WTC11 (cell line): ENCODE data around the gene ACTN1. TPM values are rescaled to one million over a fixed set of nuclear protein-coding genes. Genes with fewer than 3 reads are reported as not detected.

ENCODE experiments used
- ATAC-seq: fragments of 200-7000 bp; cut with Tn5 transposase; 2 replicates; pipeline ENCODE4 v1.10.0; 2021; ENCODE audit warnings: mild to moderate bottlenecking, moderate library complexity
- CTCF ChIA-PET: fragments of 300-600 bp; sonication (Branson Sonifier 250); formaldehyde crosslinking; loops from one replicate; lab custom pipeline; 2021; ENCODE audit warnings: antibody characterized with exemption; lab: Charles Lee
- POLR2A ChIA-PET: fragments of 350-600 bp; sonication (Branson Sonifier 250); formaldehyde crosslinking; loops from one replicate; lab custom pipeline; 2021; ENCODE audit warnings: antibody characterized with exemption; lab: Charles Lee
- DNase-seq: peaks from one replicate; pipeline ENCODE4 v3.0.0; 2021; ENCODE audit warnings: low spot score
- H3K27ac Mint-ChIP-seq: 2 replicates; pipeline ENCODE4 v1.8.0; 2021; ENCODE audit warnings: mixed read lengths
- H3K27me3 Mint-ChIP-seq: 2 replicates; pipeline ENCODE4 v1.8.0; 2021; ENCODE audit warnings: low read depth, mild to moderate bottlenecking, moderate library complexity, mixed read lengths
- H3K36me3 Mint-ChIP-seq: 2 replicates; pipeline ENCODE4 v1.8.0; 2021; ENCODE audit warnings: mixed read lengths
- H3K4me1 Mint-ChIP-seq: 2 replicates; pipeline ENCODE4 v1.8.0; 2022; ENCODE audit warnings: mixed read lengths
- H3K4me3 Mint-ChIP-seq: 2 replicates; pipeline ENCODE4 v1.8.0; 2021; ENCODE audit warnings: mild to moderate bottlenecking, moderate library complexity, mixed read lengths
- H3K9me3 Mint-ChIP-seq: 2 replicates; pipeline ENCODE4 v1.8.0; 2021; ENCODE audit warnings: mixed read lengths
- CREM ChIP-seq: sonication (generic); formaldehyde crosslinking; IDR thresholded peaks from 2 replicates; pipeline ENCODE4 v1.8.1; 2022; ENCODE audit warnings: mild to moderate bottlenecking, missing genetic modification reagents, moderate library complexity
- ETV6 ChIP-seq: sonication (generic); formaldehyde crosslinking; IDR thresholded peaks from 2 replicates; pipeline ENCODE4 v1.8.1; 2022; ENCODE audit warnings: mild to moderate bottlenecking, missing genetic modification reagents
- GABPB1 ChIP-seq: sonication (generic); formaldehyde crosslinking; IDR thresholded peaks from 2 replicates; pipeline ENCODE4 v1.8.1; 2023; ENCODE audit warnings: mild to moderate bottlenecking, missing genetic modification reagents
- GTF2I ChIP-seq: fragments of 250-450 bp; sonication (Bioruptor Pico); conservative IDR thresholded peaks from 2 replicates; pipeline ENCODE4 v1.4.0; 2021; ENCODE audit warnings: mild to moderate bottlenecking
- PRRX2 ChIP-seq: fragments of 250-450 bp; sonication (Bioruptor Pico); IDR thresholded peaks from 2 replicates; pipeline ENCODE4 v1.8.0; 2021; ENCODE audit warnings: mild to moderate bottlenecking
- TP53 ChIP-seq: sonication (generic); formaldehyde crosslinking; IDR thresholded peaks from 2 replicates; pipeline ENCODE4 v1.8.1; 2023; ENCODE audit warnings: mild to moderate bottlenecking, missing genetic modification reagents
- ZNF263 ChIP-seq: sonication (generic); formaldehyde crosslinking; IDR thresholded peaks from 2 replicates; pipeline ENCODE4 v1.8.1; 2022; ENCODE audit warnings: low read depth, mild to moderate bottlenecking, moderate library complexity, missing genetic modification reagents
- ZNF423 ChIP-seq: fragments of 250-450 bp; sonication (Bioruptor Pico); IDR thresholded peaks from 2 replicates; pipeline ENCODE4 v2.1.2; 2022; ENCODE audit warnings: mild to moderate bottlenecking, moderate library complexity
- total RNA-seq: library from RNA; stranded (reverse); gene quantifications from 3 replicates; pipeline ENCODE4 v1.2.3, GENCODE V29; 2021
- TF ChIP-seq, protein P1 (sequence below): fragments of 250-450 bp; sonication (Bioruptor Pico); IDR thresholded peaks from 2 replicates; pipeline ENCODE4 v1.9.0; 2021; ENCODE audit warnings: mild to moderate bottlenecking
- TF ChIP-seq, protein P2 (sequence below): sonication (generic); formaldehyde crosslinking; IDR thresholded peaks from 2 replicates; pipeline ENCODE4 v1.8.0; 2022; ENCODE audit warnings: mild to moderate bottlenecking, missing genetic modification reagents
- TF ChIP-seq, protein P3 (sequence below): sonication (generic); formaldehyde crosslinking; IDR thresholded peaks from 2 replicates; pipeline ENCODE4 v1.8.1; 2023; ENCODE audit warnings: mild to moderate bottlenecking, missing genetic modification reagents
- TF ChIP-seq, protein P4 (sequence below): fragments of 250-450 bp; sonication (Bioruptor Pico); IDR thresholded peaks from 2 replicates; pipeline ENCODE4 v2.1.2; 2022; ENCODE audit warnings: mild to moderate bottlenecking, moderate library complexity
- TF ChIP-seq, protein P5 (sequence below): fragments of 250-450 bp; sonication (Bioruptor Pico); IDR thresholded peaks from 2 replicates; pipeline ENCODE4 v1.9.0; 2021; ENCODE audit warnings: moderate library complexity, mild to moderate bottlenecking, inconsistent platforms, borderline replicate concordance
- TF ChIP-seq, protein P6 (sequence below): sonication (generic); formaldehyde crosslinking; IDR thresholded peaks from 2 replicates; pipeline ENCODE4 v1.8.1; 2022; ENCODE audit warnings: mild to moderate bottlenecking, moderate library complexity, missing genetic modification reagents
- TF ChIP-seq, protein P7 (sequence below): sonication (generic); formaldehyde crosslinking; IDR thresholded peaks from 2 replicates; pipeline ENCODE4 v1.8.1; 2022; ENCODE audit warnings: low read depth, missing genetic modification reagents, borderline replicate concordance
- TF ChIP-seq, protein P8 (sequence below): sonication (generic); formaldehyde crosslinking; IDR thresholded peaks from 2 replicates; pipeline ENCODE4 v1.8.0; 2023; ENCODE audit warnings: mild to moderate bottlenecking, missing genetic modification reagents
- TF ChIP-seq, protein P9 (sequence below): sonication (generic); formaldehyde crosslinking; IDR thresholded peaks from 2 replicates; pipeline ENCODE4 v1.8.0; 2023; ENCODE audit warnings: missing genetic modification reagents

Gene ACTN1
- total RNA-seq, 1 experiment from 2014 or later: 196 TPM

DNA sequence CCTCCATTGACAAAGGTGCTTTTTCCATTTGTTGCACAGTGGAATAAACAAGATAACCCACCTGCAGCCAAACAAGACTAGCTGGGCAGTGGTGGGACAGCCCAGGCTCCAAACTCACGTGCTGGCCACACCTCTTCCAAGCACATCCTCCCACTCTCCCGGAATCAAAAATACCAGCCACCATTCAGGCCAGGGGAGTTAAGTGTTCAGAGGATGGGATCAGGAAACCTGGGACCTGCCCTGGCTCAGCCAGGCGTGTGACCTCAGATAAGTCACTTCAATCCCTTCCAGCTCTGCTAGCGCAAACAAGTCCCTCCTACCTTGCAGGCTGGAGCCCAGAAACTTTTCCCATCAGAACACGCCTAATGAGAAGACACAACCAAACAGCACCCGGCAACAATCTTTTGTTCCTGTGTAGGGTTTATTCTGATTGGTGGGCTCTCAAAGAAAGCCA lies 43.3 kb downstream of the ACTN1 start:
- ATAC-seq: no peak; the same call in 1 of the 2 replicates
- CTCF ChIA-PET: interaction anchor here (0.6 to 2.5 kb wide), 7 partner anchors 9 to 741 kb away, joined by 3 to 13 read pairs (median 3); no protein-coding TSS in a partner anchor

DNA sequence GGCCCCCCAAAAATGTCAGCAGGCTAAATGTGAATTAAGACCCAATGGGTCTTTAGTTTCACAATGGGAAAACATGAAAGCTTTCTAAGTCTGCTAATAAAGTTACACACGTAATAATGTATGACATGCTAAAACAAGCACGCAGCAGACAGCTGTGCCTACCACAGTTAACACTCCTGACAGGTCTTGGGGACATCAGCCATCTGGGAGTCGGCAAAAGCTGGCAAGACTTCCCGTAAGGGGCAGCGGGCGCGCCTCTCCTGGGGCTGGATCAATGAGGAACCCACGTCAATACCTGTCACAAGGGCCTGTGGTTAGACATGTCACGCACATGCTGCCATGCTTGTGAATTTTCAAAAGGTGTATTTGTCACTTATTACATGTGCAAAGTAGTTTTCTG lies 45.0 kb downstream of the ACTN1 start:
- H3K9me3 Mint-ChIP-seq: no peaks in the 10 kb centered on the region
- CTCF ChIA-PET: interaction anchor here (1.3 to 3.0 kb wide), 2 partner anchors 23 to 156 kb away, joined by 3 to 11 read pairs; no protein-coding TSS in a partner anchor
- DNase-seq: no peak
- H3K4me3 Mint-ChIP-seq: no peak overlapping the region
- peak overlapping the region; percentile 15; the same call in 1 of the 2 replicates for H3K27ac Mint-ChIP-seq
- peaks cover 52% of the 10 kb centered on the region for H3K4me1 Mint-ChIP-seq
- no peaks in the 10 kb centered on the region for H3K27me3 Mint-ChIP-seq
- no peak for ATAC-seq
- POLR2A ChIA-PET: no interaction called here
- no peaks in the 10 kb centered on the region for H3K36me3 Mint-ChIP-seq
- TF ChIP-seq, protein P1, sequence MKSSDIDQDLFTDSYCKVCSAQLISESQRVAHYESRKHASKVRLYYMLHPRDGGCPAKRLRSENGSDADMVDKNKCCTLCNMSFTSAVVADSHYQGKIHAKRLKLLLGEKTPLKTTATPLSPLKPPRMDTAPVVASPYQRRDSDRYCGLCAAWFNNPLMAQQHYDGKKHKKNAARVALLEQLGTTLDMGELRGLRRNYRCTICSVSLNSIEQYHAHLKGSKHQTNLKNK (CRISPR knock-in tag): no peak
- TF ChIP-seq ZNF423 (CRISPR knock-in tag) (no peak), PRRX2 (no peak), ZNF263 (CRISPR knock-in tag) (no peak), GTF2I (CRISPR knock-in tag) (no peak), CREM (no peak)
- TF ChIP-seq, protein P2, sequence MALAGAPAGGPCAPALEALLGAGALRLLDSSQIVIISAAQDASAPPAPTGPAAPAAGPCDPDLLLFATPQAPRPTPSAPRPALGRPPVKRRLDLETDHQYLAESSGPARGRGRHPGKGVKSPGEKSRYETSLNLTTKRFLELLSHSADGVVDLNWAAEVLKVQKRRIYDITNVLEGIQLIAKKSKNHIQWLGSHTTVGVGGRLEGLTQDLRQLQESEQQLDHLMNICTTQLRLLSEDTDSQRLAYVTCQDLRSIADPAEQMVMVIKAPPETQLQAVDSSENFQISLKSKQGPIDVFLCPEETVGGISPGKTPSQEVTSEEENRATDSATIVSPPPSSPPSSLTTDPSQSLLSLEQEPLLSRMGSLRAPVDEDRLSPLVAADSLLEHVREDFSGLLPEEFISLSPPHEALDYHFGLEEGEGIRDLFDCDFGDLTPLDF (CRISPR knock-in tag): no peak
- TF ChIP-seq, protein P3, sequence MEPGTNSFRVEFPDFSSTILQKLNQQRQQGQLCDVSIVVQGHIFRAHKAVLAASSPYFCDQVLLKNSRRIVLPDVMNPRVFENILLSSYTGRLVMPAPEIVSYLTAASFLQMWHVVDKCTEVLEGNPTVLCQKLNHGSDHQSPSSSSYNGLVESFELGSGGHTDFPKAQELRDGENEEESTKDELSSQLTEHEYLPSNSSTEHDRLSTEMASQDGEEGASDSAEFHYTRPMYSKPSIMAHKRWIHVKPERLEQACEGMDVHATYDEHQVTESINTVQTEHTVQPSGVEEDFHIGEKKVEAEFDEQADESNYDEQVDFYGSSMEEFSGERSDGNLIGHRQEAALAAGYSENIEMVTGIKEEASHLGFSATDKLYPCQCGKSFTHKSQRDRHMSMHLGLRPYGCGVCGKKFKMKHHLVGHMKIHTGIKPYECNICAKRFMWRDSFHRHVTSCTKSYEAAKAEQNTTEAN (CRISPR knock-in tag): no peak
- TF ChIP-seq, protein P4, sequence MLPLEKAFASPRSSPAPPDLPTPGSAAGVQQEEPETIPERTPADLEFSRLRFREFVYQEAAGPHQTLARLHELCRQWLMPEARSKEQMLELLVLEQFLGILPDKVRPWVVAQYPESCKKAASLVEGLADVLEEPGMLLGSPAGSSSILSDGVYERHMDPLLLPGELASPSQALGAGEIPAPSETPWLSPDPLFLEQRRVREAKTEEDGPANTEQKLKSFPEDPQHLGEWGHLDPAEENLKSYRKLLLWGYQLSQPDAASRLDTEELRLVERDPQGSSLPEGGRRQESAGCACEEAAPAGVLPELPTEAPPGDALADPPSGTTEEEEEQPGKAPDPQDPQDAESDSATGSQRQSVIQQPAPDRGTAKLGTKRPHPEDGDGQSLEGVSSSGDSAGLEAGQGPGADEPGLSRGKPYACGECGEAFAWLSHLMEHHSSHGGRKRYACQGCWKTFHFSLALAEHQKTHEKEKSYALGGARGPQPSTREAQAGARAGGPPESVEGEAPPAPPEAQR: no peak
- TF ChIP-seq, protein P5, sequence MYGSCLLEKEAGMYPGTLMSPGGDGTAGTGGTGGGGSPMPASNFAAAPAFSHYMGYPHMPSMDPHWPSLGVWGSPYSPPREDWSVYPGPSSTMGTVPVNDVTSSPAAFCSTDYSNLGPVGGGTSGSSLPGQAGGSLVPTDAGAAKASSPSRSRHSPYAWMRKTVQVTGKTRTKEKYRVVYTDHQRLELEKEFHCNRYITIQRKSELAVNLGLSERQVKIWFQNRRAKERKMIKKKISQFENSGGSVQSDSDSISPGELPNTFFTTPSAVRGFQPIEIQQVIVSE (CRISPR knock-in tag): no peak

More for the DNA sequence above, 43.3 kb downstream of the ACTN1 start:
- Mint-ChIP-seq H3K9me3 (no peaks in the 10 kb centered on the region), H3K4me3 (no peak overlapping the region), H3K27me3 (no peaks in the 10 kb centered on the region), H3K27ac (no peak overlapping the region), H3K36me3 (no peaks in the 10 kb centered on the region), H3K4me1 (peaks cover 65% of the 10 kb centered on the region)
- POLR2A ChIA-PET: no interaction called here
- no peak for DNase-seq
- TF ChIP-seq, protein P6, sequence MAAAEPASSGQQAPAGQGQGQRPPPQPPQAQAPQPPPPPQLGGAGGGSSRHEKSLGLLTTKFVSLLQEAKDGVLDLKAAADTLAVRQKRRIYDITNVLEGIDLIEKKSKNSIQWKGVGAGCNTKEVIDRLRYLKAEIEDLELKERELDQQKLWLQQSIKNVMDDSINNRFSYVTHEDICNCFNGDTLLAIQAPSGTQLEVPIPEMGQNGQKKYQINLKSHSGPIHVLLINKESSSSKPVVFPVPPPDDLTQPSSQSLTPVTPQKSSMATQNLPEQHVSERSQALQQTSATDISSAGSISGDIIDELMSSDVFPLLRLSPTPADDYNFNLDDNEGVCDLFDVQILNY (CRISPR knock-in tag): no peak
- TF ChIP-seq, protein P7, sequence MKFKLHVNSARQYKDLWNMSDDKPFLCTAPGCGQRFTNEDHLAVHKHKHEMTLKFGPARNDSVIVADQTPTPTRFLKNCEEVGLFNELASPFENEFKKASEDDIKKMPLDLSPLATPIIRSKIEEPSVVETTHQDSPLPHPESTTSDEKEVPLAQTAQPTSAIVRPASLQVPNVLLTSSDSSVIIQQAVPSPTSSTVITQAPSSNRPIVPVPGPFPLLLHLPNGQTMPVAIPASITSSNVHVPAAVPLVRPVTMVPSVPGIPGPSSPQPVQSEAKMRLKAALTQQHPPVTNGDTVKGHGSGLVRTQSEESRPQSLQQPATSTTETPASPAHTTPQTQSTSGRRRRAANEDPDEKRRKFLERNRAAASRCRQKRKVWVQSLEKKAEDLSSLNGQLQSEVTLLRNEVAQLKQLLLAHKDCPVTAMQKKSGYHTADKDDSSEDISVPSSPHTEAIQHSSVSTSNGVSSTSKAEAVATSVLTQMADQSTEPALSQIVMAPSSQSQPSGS (CRISPR knock-in tag): no peak
- TF ChIP-seq, protein P8, sequence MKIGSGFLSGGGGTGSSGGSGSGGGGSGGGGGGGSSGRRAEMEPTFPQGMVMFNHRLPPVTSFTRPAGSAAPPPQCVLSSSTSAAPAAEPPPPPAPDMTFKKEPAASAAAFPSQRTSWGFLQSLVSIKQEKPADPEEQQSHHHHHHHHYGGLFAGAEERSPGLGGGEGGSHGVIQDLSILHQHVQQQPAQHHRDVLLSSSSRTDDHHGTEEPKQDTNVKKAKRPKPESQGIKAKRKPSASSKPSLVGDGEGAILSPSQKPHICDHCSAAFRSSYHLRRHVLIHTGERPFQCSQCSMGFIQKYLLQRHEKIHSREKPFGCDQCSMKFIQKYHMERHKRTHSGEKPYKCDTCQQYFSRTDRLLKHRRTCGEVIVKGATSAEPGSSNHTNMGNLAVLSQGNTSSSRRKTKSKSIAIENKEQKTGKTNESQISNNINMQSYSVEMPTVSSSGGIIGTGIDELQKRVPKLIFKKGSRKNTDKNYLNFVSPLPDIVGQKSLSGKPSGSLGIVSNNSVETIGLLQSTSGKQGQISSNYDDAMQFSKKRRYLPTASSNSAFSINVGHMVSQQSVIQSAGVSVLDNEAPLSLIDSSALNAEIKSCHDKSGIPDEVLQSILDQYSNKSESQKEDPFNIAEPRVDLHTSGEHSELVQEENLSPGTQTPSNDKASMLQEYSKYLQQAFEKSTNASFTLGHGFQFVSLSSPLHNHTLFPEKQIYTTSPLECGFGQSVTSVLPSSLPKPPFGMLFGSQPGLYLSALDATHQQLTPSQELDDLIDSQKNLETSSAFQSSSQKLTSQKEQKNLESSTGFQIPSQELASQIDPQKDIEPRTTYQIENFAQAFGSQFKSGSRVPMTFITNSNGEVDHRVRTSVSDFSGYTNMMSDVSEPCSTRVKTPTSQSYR: no peak
- TF ChIP-seq GABPB1 (CRISPR knock-in tag) (no peak), TP53 (CRISPR knock-in tag) (no peak), ETV6 (CRISPR knock-in tag) (no peak)
- TF ChIP-seq, protein P9, sequence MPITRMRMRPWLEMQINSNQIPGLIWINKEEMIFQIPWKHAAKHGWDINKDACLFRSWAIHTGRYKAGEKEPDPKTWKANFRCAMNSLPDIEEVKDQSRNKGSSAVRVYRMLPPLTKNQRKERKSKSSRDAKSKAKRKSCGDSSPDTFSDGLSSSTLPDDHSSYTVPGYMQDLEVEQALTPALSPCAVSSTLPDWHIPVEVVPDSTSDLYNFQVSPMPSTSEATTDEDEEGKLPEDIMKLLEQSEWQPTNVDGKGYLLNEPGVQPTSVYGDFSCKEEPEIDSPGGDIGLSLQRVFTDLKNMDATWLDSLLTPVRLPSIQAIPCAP (CRISPR knock-in tag): no peak
- TF ChIP-seq, protein P4: no peak
- TF ChIP-seq, protein P2 (CRISPR knock-in tag): no peak
